ENCODE measurements around the gene SIMC1.
"Not testable (repeated sequence)": the region's sequence is repeated elsewhere in the genome, so short reads cannot be mapped to it uniquely, and the experiment has no call there.

GRCh38 chr5:176216393-176216916, 21.8 kb upstream of the SIMC1 start:
- TF ChIP-seq CTCF (conservative IDR thresholded peaks at IDR 0.05 in 1 of 2, IDR thresholded peaks at IDR 0.05 in 1 of 2; ENCODE audit: low read depth in 1 of 2, low read length in 2 of 2); EZH2 (IDR thresholded peaks at IDR 0.05; ENCODE audit: low read length, missing control alignments): not testable (repeated sequence)

Measured in fibroblast of lung (primary cell).